Gastroesophageal sphincter (tissue), 4 donors: ENCODE results near the gene NPR1. TPM values are rescaled to one million over a fixed set of nuclear protein-coding genes. Genes with fewer than 3 reads are reported as not detected.
"Not testable (repeated sequence)": the region's sequence is repeated elsewhere in the genome, so short reads cannot be mapped to it uniquely, and the experiment has no call there.

Experiments
- ATAC-seq: fragments of 150-250 bp; one replicate; pipeline ENCODE4 v1.9.1; 2016; ENCODE audit warnings: mild to moderate bottlenecking, moderate library complexity
- H3K27ac ChIP-seq, 4 donors: fragments of 200-600 bp; sonication (generic) in 3 of 4; 1 replicate in 3 of 4; 2 replicates in 1 of 4; pipeline ENCODE4 v1.5.1; 2016 to 2019
- H3K27me3 ChIP-seq: fragments of 200-600 bp; sonication (generic); one replicate; pipeline ENCODE4 v1.5.1; 2019
- H3K36me3 ChIP-seq, 2 donors: fragments of 200-600 bp; sonication (generic); one replicate each; pipeline ENCODE4 v1.5.1; 2019; ENCODE audit warnings: control low read depth in 1 of 2
- H3K4me1 ChIP-seq, 3 donors: fragments of 200-600 bp; sonication (generic); 1 replicate in 2 of 3; 2 replicates in 1 of 3; pipeline ENCODE4 v1.5.1; 2016 to 2019; ENCODE audit warnings: control low read depth in 2 of 3
- H3K4me3 ChIP-seq, 2 donors: fragments of 200-600 bp; sonication (generic); one replicate each; pipeline ENCODE4 v1.5.1; 2019; ENCODE audit warnings: mild to moderate bottlenecking in 1 of 2, moderate library complexity in 1 of 2
- H3K9me3 ChIP-seq, 3 donors: fragments of 200-600 bp; sonication (generic); one replicate each; pipeline ENCODE4 v1.5.1; 2017 to 2019; ENCODE audit warnings: control low read depth in 2 of 3
- CTCF ChIP-seq, 4 experiments: fragments of 200-600 bp in 2 of 4; fragments of 450-650 bp in 2 of 4; sonication (generic) in 1 of 4; IDR thresholded peaks; one replicate each; pipeline ENCODE4 v1.5.1; 2017 to 2019; ENCODE audit warnings: antibody characterized with exemption in 4 of 4, mild to moderate bottlenecking in 2 of 4, moderate library complexity in 2 of 4
- EP300 ChIP-seq: sonication (generic); formaldehyde crosslinking; IDR thresholded peaks from one replicate; pipeline ENCODE4 v1.6.1; 2017; ENCODE audit warnings: antibody characterized with exemption, mild to moderate bottlenecking
- POLR2A ChIP-seq, 2 donors: fragments of 450-650 bp; IDR thresholded peaks; one replicate each; pipeline ENCODE4 v1.6.1; 2017; ENCODE audit warnings: antibody characterized with exemption in 2 of 2, mild to moderate bottlenecking in 2 of 2, moderate library complexity in 1 of 2
- POLR2AphosphoS5 ChIP-seq: sonication (generic); formaldehyde crosslinking; IDR thresholded peaks from one replicate; pipeline ENCODE4 v1.6.1; 2017; ENCODE audit warnings: antibody characterized with exemption
- WGBS, 2 donors: methylation state at CpG; one replicate each; pipeline ENCODE4 v1.1.5; 2018; ENCODE audit warnings: low coverage in 1 of 2; 5-methylcytosine and 5-hydroxymethylcytosine counted together
- total RNA-seq, 4 donors: library from RNA; depleted of rRNA; stranded (reverse); fragments of >200 nt; gene quantifications; one replicate each; pipeline ENCODE4 v1.1.0, GENCODE V29; 2016

NPR1 gene
- total RNA-seq, 4 donors from 2014 or later, result 36.7 to 57.0 (median 46.7) TPM

- no peak overlapping the region for H3K4me3 ChIP-seq
- no peak for TF ChIP-seq POLR2AphosphoS5
- TF ChIP-seq EP300, result no peak
- no peak for TF ChIP-seq POLR2A (IDR thresholded peaks at IDR 0.05)
- TF ChIP-seq CTCF (IDR thresholded peaks at IDR 0.05), result no peak
- no peak for ATAC-seq
- H3K27ac ChIP-seq, result no peak overlapping the region
- no peaks in the 10 kb centered on the region for H3K36me3 ChIP-seq
- H3K27me3 ChIP-seq, result no peaks in the 10 kb centered on the region
- H3K4me1 ChIP-seq, result no peaks in the 10 kb centered on the region
- H3K9me3 ChIP-seq, result no peaks in the 10 kb centered on the region
- 74 to 78% methylated on average over 5 to 7 of the region's 7 CpGs for WGBS, 2 donors
Observed at GRCh38 chr1:153711026-153711425, 32.5 kb downstream of the NPR1 start.

- H3K36me3 ChIP-seq, H3K9me3 ChIP-seq, H3K27ac ChIP-seq, H3K27me3 ChIP-seq, H3K4me1 ChIP-seq, H3K4me3 ChIP-seq, ATAC-seq: not testable (repeated sequence)
- 70 to 71% methylated on average over 2 to 5 of the region's 5 CpGs for WGBS, 2 donors
Observed at GRCh38 chr1:153716211-153716610, 37.7 kb downstream of the NPR1 start.

- ATAC-seq, result no peak
- Histone ChIP-seq H3K4me1 (no peaks in the 10 kb centered on the region), H3K4me3 (no peak overlapping the region), H3K9me3 (no peaks in the 10 kb centered on the region), H3K27me3 (no peaks in the 10 kb centered on the region), H3K36me3 (no peaks in the 10 kb centered on the region), H3K27ac (no peak overlapping the region)
- WGBS, 2 donors, result 43 to 76% methylated on average over 1 to 3 of the region's 3 CpGs
- TF ChIP-seq POLR2AphosphoS5 (no peak), EP300 (no peak), CTCF (IDR thresholded peaks at IDR 0.05) (no peak), POLR2A (IDR thresholded peaks at IDR 0.05) (no peak)
Observed at GRCh38 chr1:153717330-153717729, 38.8 kb downstream of the NPR1 start.

- Histone ChIP-seq H3K4me1 (peaks cover 0 to 8% (median 0%) of the 10 kb centered on the region in 3 donors), H3K4me3 (no peak overlapping the region), H3K27ac (no peak overlapping the region), H3K27me3 (no peaks in the 10 kb centered on the region), H3K9me3 (no peaks in the 10 kb centered on the region), H3K36me3 (no peaks in the 10 kb centered on the region)
- no peak for ATAC-seq
- WGBS, 2 donors, result 89 to 90% methylated on average over 1 to 2 of the region's 3 CpGs
- TF ChIP-seq CTCF (IDR thresholded peaks at IDR 0.05) (no peak), POLR2AphosphoS5 (no peak), POLR2A (IDR thresholded peaks at IDR 0.05) (no peak), EP300 (no peak)
Observed at GRCh38 chr1:153723687-153724086, 45.2 kb downstream of the NPR1 start.

- not testable (repeated sequence) for H3K4me3 ChIP-seq, H3K27me3 ChIP-seq, ATAC-seq, H3K36me3 ChIP-seq, H3K9me3 ChIP-seq, H3K27ac ChIP-seq
- WGBS, 2 donors, result 67% methylated on average over 4 of the region's 4 CpGs; no CpG with 5 or more reads in 1 of the 2 donors
- H3K4me1 ChIP-seq, result peaks cover 0 to 17% (median 8%) of the 10 kb centered on the region in 3 donors
Observed at GRCh38 chr1:153724634-153725033, 46.1 kb downstream of the NPR1 start.

- TF ChIP-seq POLR2AphosphoS5 (peak; percentile 60), POLR2A (IDR thresholded peaks at IDR 0.05) (peak; percentile 36 to 55), EP300 (no peak), CTCF (IDR thresholded peaks at IDR 0.05) (peak in 1 of 4 experiments; percentile 4)
- ATAC-seq, result peak; percentile 99
- 0% methylated on average over 5 to 15 of the region's 49 CpGs for WGBS, 2 donors
- Histone ChIP-seq H3K27ac (peak within 1 kb of the TSS; percentile 91 to 98 (median 98)), H3K4me1 (peaks cover 0 to 37% (median 8%) of the 10 kb centered on the region in 3 donors), H3K36me3 (no peaks in the 10 kb centered on the region), H3K9me3 (no peaks in the 10 kb centered on the region), H3K27me3 (no peaks in the 10 kb centered on the region), H3K4me3 (peak within 1 kb of the TSS; percentile 84 to 92)
Observed at GRCh38 chr1:153727463-153728304, 49.2 kb downstream of the NPR1 start, which contains the start of gene INTS3. Gene INTS3, plus strand, starts transcription at chr1:153728050. Its CDS starts 585 bp downstream, at chr1:153728635.
